HG03457 (cell line): Measurements from ENCODE around the gene PRKACG.
"Not testable (repeated sequence)": the region's sequence is repeated elsewhere in the genome, so short reads cannot be mapped to it uniquely, and the experiment has no call there.

Experiments
- ATAC-seq: cut with Tn5 transposase; IDR thresholded peaks from one replicate; pipeline ENCODE4 v1.9.1; 2021; ENCODE audit warnings: moderate number of reproducible peaks; ENCODE audit not compliant: unreplicated experiment

PRKACG gene

DNA sequence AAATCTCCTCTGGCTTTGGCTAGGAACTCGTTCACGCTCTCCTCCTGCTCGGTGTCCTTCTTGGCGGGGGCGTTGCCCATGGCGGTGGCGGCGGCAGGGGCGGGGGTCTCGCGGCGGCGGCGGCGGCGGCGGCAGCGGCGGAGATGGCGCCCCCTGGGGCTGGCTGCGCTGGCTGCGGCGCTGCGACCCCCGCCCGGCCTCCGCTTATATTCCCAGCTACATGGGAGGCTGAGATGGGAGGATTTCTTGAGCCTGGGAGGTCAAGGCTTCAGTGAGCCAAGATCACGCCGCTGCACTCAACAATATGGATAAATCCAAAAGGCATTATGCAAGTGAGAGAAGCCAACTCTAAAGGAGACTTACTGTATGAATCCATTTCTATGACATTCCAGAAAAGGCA, at the start of gene PRKACG:
Gene PRKACG, minus strand, starts transcription at position 101 of the 400 bp plus-strand sequence. Its CDS starts 21 bp downstream, at position 80.
- no peak for ATAC-seq

DNA sequence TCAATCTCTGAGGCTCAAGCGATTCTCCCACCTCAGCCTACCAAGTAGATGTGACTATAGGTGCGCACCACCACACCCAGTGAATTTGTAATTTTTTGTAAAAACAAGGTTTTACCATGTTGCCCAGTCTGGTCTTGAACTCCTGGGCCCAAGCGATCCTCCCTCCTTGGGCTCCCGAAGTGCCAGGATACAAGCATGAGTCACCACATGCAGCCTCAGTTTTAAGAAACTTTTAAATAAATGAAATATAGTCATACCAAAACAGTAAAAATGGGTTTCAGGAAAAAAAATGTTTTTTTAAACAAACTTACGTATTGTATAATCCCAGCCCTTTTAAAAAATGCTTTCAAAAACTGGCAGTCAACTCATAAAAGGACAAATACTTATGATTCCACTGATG, 48.3 kb upstream of the PRKACG start:
- no peak for ATAC-seq

DNA sequence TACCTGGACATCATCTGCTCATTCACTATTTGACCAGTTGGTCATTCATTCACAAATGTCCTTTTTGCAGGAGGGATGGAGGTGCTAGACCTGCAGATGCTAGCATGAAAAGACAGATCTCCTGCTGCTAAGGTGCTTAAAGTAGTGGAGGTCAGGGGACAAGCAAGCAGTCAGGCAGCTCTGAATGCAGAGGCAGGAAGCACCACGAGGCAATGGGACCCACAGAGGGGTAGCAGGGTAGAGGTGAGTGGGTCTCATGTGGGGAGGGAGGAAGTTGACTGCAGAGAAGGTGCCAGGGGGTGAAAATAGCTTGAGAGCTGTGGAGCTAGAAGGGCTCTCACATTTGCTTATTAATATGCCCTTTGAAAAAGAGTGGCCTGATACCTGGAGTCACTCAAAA, 46.9 kb upstream of the PRKACG start:
- ATAC-seq: no peak

DNA sequence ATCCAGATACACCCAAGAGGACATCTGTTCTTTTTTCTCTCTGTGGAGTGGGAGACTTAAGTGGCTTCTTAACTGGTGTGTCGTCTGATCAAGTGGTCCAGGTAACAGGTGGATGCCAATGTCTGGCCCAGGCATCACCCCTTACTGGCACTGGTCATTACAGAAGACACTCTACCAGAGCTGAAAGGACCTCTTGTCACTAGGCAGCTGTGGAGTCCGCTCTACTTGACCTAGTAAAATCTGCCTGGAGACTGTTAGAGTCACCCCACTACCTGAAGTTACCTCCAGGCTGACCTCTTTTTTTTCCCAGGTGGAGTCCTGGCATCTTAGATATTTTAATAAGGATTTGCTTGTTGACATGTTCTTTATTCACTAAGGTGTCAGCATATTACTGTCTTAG, 44.2 kb upstream of the PRKACG start:
- ATAC-seq: no peak

DNA sequence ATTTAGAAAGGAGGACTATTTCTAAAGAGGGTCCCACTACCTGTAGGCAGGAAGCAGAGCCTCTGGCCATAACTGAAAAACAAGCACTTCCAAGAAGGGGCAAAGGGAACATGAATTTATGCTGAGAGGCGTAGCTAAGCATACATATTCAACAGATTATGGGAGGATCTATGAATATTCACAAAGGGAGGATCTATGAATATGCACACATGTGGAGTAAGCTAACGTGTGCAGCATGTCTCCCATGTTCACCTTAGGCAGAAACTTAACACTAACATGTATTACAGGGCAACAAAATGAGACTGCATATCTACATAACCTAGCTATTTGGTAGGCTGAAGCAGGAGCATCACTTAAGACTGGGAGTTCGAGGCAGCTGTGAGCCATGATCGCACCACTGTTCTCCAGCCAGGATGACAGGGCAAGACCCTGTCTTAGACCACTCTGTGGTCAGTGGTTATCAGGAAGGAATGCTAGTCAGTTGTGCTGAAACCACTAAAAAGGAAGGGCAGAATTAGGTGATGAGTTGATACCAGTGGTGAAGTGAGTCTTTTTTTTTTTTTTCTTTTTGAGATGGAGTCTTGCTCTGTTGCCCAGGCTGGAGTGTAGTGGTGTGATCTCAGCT, 42.4 kb upstream of the PRKACG start:
- no peak for ATAC-seq

DNA sequence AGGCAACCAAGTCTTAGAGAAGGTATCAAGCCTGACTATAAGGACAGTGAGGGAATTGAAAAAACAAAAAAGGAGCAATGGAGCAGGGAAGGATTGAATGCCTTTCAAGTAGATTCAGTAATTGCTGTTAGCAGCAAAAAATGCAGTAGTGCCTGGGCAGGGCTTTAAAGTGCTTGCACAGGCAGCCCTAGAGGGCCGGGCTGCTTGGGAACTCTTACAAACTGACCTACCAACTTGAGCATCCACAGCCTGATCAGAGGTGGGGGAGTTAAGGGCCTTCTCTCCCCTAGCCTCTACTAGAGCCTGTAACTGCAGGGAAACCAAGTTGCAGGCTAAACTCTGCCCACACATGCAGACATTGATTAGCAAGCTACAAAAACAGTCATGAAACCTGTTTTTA, 41.1 kb upstream of the PRKACG start:
- ATAC-seq: no peak

DNA sequence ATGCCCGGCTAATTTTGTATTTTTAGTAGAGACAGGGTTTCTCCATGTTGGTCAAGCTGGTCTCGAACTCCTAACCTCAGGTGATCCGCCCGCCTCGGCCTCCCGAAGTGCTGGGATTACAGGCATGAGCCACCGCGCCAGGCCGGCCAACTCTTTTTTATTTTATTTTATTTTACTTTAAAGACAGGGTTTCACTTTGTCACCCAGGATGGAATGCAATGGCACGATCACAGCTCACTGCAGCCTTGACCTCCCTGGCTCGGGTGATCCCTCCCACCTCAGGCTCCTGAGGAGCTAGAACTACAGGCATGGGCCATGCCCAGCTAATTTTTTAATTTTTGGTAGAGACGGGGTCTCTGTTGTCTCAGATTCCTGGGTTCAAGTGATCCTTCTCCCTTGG, 37.0 kb upstream of the PRKACG start:
- not testable (repeated sequence) for ATAC-seq

DNA sequence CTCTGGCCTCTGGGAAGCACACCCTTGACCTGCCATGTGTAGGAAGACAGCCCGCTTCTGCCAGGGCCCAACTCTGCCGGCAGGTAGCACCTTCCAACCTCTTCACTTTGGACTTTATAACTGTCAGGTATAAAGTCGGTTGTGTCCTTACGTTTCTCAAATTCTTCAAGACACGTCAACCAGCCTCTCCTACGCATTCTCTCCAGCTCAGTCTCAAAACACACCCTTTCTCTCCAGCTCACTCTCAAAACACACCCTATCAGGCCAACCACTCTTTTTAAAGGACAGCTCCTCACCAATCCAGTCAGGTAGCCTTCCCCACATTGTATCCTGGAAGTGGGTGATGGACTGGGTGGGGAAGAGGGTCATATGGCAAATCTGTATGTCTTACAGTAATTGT, 35.2 kb upstream of the PRKACG start:
- no peak for ATAC-seq

DNA sequence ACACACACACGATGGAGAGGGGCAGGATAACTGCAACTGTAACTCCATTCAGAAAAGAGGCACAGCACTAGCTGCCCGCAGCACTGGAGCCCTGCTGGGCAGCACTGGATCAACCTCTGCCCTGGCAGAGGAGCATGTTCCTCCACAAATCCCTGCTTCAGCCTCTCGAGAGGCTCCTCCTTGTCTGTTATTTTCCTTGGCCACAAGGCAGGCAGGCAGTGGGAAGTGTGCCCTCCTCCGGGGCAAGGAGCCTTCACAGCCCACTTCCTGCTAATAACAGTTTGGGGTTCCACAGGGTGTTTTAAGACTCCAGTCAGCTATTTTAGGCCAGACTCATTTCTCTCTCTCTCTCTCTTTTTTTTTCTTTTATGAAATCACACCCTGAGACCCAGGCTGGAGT, 33.5 kb upstream of the PRKACG start:
- ATAC-seq: no peak

DNA sequence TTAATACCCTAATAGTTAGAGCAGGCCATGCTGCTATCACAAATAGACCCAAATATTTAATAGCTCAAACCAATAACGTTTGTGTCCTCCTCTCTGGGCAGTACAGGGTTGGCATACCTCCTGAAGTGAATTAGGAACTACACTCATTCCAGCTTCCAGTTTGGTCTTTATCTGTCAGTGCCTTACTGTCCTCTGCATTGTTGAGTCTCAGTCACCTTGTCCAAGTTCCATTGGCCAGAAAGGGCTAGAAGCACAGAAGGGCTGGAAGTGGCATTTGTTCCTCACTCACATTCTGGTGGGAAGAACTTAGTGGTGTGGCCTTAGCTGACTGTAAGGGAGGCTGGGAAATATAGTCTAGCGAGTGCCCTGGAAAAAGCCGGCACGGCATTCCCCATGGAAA, 32.8 kb upstream of the PRKACG start:
- ATAC-seq: no peak

DNA sequence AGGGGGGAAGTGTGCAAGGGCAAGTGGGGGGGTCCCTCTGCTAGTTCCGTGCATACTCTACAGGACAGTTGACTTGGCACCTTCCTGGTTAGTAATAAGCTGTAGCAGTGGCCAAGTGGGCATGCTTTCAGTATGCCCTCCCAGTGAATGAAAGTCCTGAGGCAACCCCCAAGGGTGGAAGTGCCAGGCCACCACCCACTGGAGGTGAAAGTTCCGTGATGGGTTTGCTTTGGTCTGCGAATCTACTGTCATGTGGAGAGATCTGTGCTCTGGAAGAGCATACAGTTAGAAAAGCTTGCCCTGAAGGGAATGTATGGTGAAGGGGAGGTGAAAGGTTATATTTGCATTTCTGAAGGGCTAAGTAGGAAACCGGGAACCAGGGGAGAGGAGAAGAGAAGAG, 31.9 kb upstream of the PRKACG start:
- ATAC-seq: no peak

DNA sequence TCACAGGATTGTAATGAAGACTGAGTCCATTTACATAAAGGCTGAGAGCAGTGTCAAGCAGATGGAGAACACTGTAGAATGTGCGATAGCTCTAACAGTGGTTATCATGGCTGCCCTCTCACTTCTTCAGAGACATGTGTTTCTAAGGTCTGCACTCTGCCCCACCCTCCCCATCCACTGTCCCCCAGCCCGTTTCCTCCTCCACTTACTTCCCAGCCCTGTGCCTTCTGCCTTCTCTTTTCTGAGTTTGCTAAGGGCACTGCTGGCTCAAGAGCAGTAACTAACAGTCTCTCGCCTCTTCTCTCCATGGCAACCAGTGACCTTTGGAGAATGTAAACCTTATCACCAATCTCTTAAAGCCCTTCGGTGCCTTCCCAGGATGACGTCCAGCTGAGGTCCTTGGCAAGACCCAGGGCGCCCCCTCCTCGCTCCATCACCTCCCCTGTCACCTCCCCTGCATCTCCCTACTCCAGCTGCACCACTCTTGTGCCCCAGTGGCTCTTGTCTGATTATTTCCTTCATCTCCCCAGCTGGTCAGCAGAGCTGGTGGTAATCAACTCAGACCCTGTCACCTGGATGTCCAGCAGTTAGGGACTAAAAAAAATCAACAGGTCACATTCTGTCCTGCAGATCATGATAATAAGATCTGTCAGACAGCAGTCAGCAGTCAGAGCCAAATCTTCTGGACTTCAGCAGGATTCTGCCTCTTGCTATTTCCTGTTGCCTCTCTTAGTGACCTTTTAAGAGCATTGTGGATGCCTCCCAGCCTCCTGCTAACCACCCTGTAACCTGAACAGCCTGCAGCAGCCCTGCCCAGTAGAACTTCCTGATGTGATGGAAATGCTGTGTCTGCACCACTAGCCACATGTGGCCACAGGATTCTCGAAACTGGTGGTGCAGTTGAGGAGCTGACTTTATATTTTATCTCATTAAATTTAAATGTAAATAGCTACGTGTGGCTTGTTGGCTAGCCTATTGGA, 30.6 kb upstream of the PRKACG start:
- no peak for ATAC-seq

DNA sequence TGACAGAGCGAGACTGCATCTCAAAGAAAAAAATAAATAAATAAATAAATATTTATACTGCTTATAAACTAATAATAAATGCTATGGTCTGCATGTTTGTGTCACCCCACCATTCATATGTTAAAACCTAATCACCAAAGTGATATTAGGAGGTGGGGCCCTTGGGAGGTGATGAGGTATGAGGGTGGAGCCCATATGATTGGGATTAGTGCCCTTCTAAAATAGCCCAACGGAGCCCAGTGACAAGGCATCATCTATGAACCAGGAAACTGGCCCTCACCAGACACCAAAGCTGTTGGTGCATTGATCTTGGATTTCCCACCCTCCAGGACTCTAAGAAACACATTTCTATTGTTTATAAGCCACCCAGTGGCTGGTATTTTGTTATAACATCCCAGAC, 26.7 kb upstream of the PRKACG start:
- ATAC-seq: no peak

DNA sequence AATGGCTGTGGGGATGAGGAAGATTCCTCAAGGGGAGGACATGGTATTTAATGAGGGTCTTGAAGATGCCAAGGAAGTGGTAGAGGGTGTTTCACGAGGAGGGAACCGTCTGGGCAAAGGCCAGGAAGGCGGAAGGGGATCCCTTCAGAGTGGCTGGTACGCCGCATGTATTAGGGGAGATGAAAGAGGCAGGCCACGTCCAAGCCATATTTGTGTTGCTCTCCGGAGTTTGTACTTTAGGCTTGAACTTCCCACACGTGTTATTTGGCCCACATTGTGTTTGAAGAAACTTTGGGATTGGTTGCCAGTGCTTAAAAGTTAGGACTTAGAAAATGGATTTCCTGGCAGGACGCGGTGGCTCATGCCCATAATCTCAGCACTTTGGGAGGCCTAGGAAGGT, 22.9 kb upstream of the PRKACG start:
- no peak for ATAC-seq

DNA sequence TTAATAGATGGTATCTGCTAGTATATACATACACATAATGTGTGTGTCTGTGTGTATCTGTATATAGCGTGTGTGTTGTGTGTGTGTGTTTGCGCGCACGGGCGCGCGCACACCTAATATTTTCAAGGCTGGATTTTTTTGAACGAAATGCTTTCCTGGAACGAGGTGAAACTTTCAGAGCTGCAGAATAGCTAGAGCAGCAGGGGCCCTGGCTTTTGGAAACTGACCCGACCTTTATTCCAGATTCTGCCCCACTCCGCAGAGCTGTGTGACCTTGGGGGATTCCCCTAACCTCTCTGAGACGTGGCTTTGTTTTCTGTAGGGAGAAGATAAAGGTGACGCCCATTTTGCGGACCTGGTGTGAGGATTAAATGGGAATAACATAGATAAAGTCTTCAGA, 22.4 kb upstream of the PRKACG start:
- no peak for ATAC-seq

DNA sequence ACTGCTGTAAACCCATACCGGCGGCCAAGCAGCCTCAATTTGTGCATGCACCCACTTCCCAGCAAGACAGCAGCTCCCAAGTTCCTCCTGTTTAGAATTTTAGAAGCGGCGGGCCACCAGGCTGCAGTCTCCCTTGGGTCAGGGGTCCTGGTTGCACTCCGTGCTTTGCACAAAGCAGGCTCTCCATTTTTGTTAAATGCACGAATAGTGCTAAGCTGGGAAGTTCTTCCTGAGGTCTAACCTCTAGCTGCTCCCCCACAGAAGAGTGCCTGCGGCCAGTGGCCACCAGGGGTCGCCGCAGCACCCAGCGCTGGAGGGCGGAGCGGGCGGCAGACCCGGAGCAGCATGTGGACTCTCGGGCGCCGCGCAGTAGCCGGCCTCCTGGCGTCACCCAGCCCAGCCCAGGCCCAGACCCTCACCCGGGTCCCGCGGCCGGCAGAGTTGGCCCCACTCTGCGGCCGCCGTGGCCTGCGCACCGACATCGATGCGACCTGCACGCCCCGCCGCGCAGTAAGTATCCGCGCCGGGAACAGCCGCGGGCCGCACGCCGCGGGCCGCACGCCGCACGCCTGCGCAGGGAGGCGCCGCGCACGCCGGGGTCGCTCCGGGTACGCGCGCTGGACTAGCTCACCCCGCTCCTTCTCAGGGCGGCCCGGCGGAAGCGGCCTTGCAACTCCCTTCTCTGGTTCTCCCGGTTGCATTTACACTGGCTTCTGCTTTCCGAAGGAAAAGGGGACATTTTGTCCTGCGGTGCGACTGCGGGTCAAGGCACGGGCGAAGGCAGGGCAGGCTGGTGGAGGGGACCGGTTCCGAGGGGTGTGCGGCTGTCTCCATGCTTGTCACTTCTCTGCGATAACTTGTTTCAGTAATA, 21.8 kb upstream of the PRKACG start, which contains the start of gene FXN:
Gene FXN, plus strand, starts transcription at position 315 of the 871 bp plus-strand sequence. Its CDS starts 31 bp downstream, at position 346.
- peak; percentile 93 for ATAC-seq

DNA sequence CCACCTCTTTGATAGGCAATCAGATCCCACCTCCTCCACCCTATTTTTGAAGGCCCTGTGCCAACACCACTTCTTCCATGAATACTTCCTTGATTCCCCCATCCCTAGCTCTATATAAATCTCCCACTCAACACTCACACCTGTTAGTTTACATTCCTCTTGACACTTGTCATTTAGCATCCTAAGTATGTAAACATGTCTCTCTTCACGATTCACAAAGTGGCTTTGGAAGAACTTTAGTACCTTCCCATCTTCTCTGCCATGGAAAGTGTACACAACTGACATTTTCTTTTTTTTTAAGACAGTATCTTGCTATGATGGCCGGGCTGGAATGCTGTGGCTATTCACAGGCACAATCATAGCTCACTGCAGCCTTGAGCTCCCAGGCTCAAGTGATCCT, 20.2 kb upstream of the PRKACG start:
- ATAC-seq: no peak

DNA sequence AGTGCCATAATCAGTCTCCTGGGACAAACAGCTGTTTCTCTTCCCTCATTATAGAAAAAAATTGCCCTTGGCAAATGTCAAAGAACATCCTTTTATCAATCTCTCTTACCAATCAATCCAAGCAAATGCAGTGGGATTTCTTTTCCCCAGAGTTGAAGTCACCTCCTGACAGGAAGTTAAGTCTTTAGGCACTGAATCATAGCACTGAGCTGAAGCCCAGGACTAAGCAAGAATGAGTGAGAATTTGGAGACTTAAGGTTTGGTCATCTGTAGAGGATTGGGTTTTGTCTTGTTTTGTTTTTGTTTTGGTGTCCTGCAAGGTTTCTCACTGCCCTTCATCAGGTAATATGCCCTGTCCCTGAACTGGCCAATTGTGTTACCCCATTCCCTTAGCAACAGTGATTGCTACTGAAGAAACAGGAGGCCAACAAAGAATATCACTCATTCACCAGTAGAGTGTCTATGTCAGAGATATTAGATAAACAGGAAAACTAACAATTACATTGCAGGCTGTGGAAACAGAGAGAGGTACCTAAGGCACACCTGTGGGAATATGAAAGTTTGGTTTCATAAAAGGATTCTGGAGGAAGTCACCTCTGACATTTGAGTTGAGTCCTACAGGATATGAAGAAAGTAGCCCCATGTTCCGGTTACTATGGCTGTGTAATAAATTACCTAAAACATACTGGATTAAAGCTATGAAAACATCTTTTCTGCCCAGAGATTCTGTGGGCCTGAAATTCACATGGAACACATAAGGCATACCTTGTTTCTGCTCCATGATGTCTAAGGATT, 17.1 kb upstream of the PRKACG start:
- ATAC-seq: no peak

DNA sequence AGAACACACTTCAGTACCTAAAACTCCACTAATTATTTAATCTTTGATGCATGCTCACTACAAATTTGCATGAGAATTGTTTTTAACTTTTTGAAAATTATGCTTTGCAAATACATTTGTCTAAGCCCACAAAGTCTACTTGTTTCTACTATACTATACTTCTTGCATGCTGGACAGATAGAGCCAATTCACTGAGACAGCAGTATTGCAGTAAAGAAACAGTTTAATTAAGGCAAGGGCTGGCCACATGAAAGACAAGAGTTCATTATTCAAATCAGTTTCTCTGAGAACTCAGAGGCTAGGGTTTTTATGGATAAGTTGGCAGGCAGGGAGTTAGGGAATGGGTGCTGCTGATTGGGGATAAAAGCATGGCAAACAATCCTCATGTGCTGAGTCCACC, 15.6 kb upstream of the PRKACG start:
- ATAC-seq: no peak

DNA sequence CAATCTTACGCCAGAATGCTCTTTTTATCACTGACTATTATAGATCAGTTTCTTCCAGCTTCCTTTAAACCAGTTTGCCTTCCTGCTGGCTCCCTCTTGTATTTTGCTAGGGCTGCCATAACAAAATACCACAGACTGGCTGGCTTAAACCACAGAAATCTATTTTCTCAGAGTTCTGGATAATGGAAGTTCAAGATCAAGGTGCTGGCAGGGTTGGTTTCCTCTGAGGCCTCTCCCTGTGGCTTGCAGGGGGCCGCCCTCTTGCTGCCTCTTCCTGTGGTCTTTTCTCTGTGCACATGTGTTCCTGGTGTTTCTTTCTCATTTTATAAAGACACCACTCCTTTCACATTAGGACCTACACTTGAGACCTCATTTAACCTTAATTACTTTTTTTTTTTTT, 14.8 kb upstream of the PRKACG start:
- no peak for ATAC-seq
